GM23338 (cell line): Measurements from ENCODE around the gene TRIM45. TPM values are rescaled to one million over a fixed set of nuclear protein-coding genes. Genes with fewer than 3 reads are reported as not detected.
"Not testable (repeated sequence)": the region's sequence is repeated elsewhere in the genome, so short reads cannot be mapped to it uniquely, and the experiment has no call there.

Source experiments
- ATAC-seq: fragments of 200-7000 bp; cut with Tn5 transposase; 3 replicates; pipeline ENCODE4 v1.9.1; 2020
- DNase-seq: peaks from one replicate; pipeline ENCODE4 v3.0.0-alpha.2; 2015; ENCODE audit warnings: low spot score
- H2AFZ ChIP-seq: fragments of 200-600 bp; sonication (generic); 2 replicates; pipeline ENCODE4 v1.8.0; 2016; ENCODE audit warnings: antibody characterized with exemption, mild to moderate bottlenecking, moderate library complexity
- H3F3A ChIP-seq: fragments of 200-600 bp; sonication (generic); replicated peaks from 2 replicates; pipeline ENCODE4 v1.8.0; 2017; ENCODE audit warnings: antibody characterized with exemption, mixed run types, low read depth
- H3K27ac ChIP-seq: fragments of 200-600 bp; sonication (generic); 2 replicates; pipeline ENCODE4 v1.6.1; 2016; ENCODE audit warnings: low read depth
- H3K27me3 ChIP-seq: fragments of 200-600 bp; sonication (generic); 2 replicates; pipeline ENCODE4 v1.8.0; 2016; ENCODE audit warnings: mild to moderate bottlenecking, mixed run types, moderate library complexity; ENCODE audit not compliant: insufficient read depth
- H3K36me3 ChIP-seq: fragments of 200-600 bp; sonication (generic); 2 replicates; pipeline ENCODE4 v1.8.0; 2016; ENCODE audit warnings: mild to moderate bottlenecking; ENCODE audit not compliant: insufficient read depth
- H3K4me1 ChIP-seq: fragments of 200-600 bp; sonication (generic); 2 replicates; pipeline ENCODE4 v1.8.0; 2016; ENCODE audit warnings: mild to moderate bottlenecking, moderate library complexity; ENCODE audit not compliant: insufficient read depth
- H3K4me2 ChIP-seq: fragments of 200-600 bp; sonication (generic); 2 replicates; pipeline ENCODE4 v1.7.1; 2017; ENCODE audit warnings: mixed run types
- H3K4me3 ChIP-seq: fragments of 200-600 bp; sonication (generic); 2 replicates; pipeline ENCODE4 v1.6.1; 2016; ENCODE audit warnings: mixed run types
- H3K79me2 ChIP-seq: fragments of 200-600 bp; sonication (generic); replicated peaks from 2 replicates; pipeline ENCODE4 v1.8.0; 2017; ENCODE audit warnings: mild to moderate bottlenecking; ENCODE audit not compliant: insufficient read depth
- H3K9me2 ChIP-seq: fragments of 200-600 bp; sonication (generic); 2 replicates; pipeline ENCODE4 v1.8.0; 2017; ENCODE audit not compliant: insufficient read depth
- H4K20me1 ChIP-seq: fragments of 200-600 bp; sonication (generic); replicated peaks from 2 replicates; pipeline ENCODE4 v1.8.0; 2017; ENCODE audit warnings: mild to moderate bottlenecking; ENCODE audit not compliant: insufficient read depth
- H3K27ac Mint-ChIP-seq: 2 replicates; pipeline ENCODE4 v1.8.0; 2020; ENCODE audit warnings: inconsistent platforms, mild to moderate bottlenecking, moderate library complexity, mixed read lengths
- H3K27me3 Mint-ChIP-seq: 3 replicates; pipeline ENCODE4 v1.8.0; 2022; ENCODE audit warnings: low read depth, mild to moderate bottlenecking, moderate library complexity, mixed read lengths, inconsistent platforms; ENCODE audit not compliant: insufficient read depth, poor library complexity
- H3K36me3 Mint-ChIP-seq: 3 replicates; pipeline ENCODE4 v1.8.0; 2021; ENCODE audit warnings: low read depth, mild to moderate bottlenecking, inconsistent platforms, moderate library complexity, mixed read lengths
- H3K4me1 Mint-ChIP-seq: 3 replicates; pipeline ENCODE4 v1.8.0; 2020; ENCODE audit warnings: mild to moderate bottlenecking, inconsistent platforms, mixed read lengths
- H3K4me3 Mint-ChIP-seq: 3 replicates; pipeline ENCODE4 v1.8.0; 2021; ENCODE audit warnings: moderate library complexity, mild to moderate bottlenecking, inconsistent platforms, mixed read lengths
- H3K9me3 Mint-ChIP-seq: 3 replicates; pipeline ENCODE4 v1.8.0; 2020; ENCODE audit warnings: moderate library complexity, mild to moderate bottlenecking, inconsistent platforms, mixed read lengths
- EZH2 ChIP-seq: fragments of 200-600 bp; sonication (generic); IDR thresholded peaks from one replicate; pipeline ENCODE4 v1.8.0; 2017; ENCODE audit warnings: antibody characterized with exemption, mild to moderate bottlenecking, low read depth; ENCODE audit not compliant: unreplicated experiment
- EZH2phosphoT487 ChIP-seq: fragments of 200-600 bp; sonication (generic); IDR thresholded peaks from one replicate; pipeline ENCODE4 v1.8.1; 2018; ENCODE audit warnings: antibody characterized with exemption; ENCODE audit not compliant: unreplicated experiment
- JUNB ChIP-seq: IDR thresholded peaks from one replicate; pipeline ENCODE4 v1.6.1; 2016; ENCODE audit warnings: antibody characterized with exemption; ENCODE audit not compliant: unreplicated experiment
- NANOG ChIP-seq: IDR thresholded peaks from 2 replicates; pipeline ENCODE4 v1.6.1; 2016; ENCODE audit warnings: antibody characterized with exemption, borderline replicate concordance
- POLR2AphosphoS5 ChIP-seq: IDR thresholded peaks from 2 replicates; pipeline ENCODE4 v1.6.1; 2016; ENCODE audit warnings: antibody characterized with exemption, low read depth
- STAT1 ChIP-seq: IDR thresholded peaks from one replicate; pipeline ENCODE4 v1.6.1; 2016; ENCODE audit warnings: antibody characterized with exemption; ENCODE audit not compliant: unreplicated experiment
- ZNF114 ChIP-seq: fragments of 250-450 bp; sonication (Bioruptor Pico); IDR thresholded peaks from 2 replicates; pipeline ENCODE4 v1.5.0; 2020; ENCODE audit warnings: mild to moderate bottlenecking, moderate library complexity
- ZNF331 ChIP-seq: fragments of 250-450 bp; sonication (Bioruptor Pico); IDR thresholded peaks from 2 replicates; pipeline ENCODE4 v1.5.0; 2020; ENCODE audit warnings: low read depth, mild to moderate bottlenecking, moderate library complexity
- polyA plus RNA-seq: library from polyadenylated mRNA; unstranded; fragments of >200 nt; fragmentation: Nextera tagmentation; extraction: Ambion mirVana; gene quantifications from 2 replicates; pipeline ENCODE4 v1.2.1, GENCODE V29; 2016
- total RNA-seq: library from RNA; depleted of rRNA; stranded (reverse); fragments of >200 nt; shearing (Covaris generic); gene quantifications from 2 replicates; pipeline ENCODE4 v1.2.3, GENCODE V29; 2014

Gene TRIM45
- total and polyA plus RNA-seq, 2 experiments from 2014 or later = 8.8 to 15.0 TPM

DNA sequence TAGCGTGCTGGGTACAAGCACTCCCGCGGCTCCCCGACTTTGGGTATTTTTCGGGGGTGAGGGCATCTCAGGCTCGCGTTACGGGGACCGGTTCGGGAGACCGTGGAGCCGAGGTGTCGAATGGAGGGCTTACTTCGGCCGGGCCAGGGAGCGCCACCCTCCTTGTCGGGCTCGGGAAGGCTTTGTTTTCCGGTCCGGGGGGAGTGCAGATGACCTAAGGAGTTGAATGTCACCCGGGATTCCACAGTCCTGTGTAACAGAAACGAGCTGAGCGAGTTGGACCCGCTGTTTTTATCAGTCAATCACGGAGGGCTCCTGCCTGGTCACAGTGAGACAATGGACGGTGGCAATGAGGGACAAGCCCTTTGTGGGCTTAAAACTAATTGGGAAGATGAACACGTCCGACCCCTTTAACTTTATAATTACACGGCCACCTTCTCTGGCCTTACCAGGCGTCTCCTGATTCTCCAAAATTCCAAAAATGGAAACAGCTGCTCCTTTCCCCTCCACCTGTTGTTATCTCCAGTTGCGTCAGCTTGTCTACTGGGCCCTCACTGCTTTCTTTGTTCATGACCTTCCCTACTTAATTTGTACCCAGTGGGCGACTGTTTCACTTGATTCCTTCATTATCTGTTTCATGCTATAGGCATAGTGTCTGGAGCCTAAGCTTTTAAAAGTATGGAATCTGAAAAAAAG, 929 bp upstream of the TRIM45 start:
- Histone ChIP-seq H2AFZ (peak overlapping the region; percentile 79), H3F3A (no peaks in the 10 kb centered on the region), H4K20me1 (no peaks in the 10 kb centered on the region), H3K27me3 (no peaks in the 10 kb centered on the region), H3K27ac (peak overlapping the region; percentile 86; the same call in 1 of the 2 replicates), H3K79me2 (peaks cover 4% of the 10 kb centered on the region; the same call in 1 of the 2 replicates), H3K36me3 (no peaks in the 10 kb centered on the region), H3K4me3 (peak overlapping the region; percentile 77), H3K4me2 (peak overlapping the region; percentile 82), H3K4me1 (peaks cover 12% of the 10 kb centered on the region), H3K9me2 (no peaks in the 10 kb centered on the region)
- Mint-ChIP-seq H3K4me1 (peaks cover 11% of the 10 kb centered on the region), H3K27ac (peak overlapping the region; percentile 94), H3K9me3 (no peaks in the 10 kb centered on the region), H3K27me3 (peaks cover 9% of the 10 kb centered on the region), H3K36me3 (peaks cover 11% of the 10 kb centered on the region; the same call in 2 of the 3 replicates), H3K4me3 (peak overlapping the region; percentile 85)
- ATAC-seq (no peak), DNase-seq (no peak)
- TF ChIP-seq JUNB (no peak), POLR2AphosphoS5 (no peak), ZNF331 (CRISPR knock-in tag) (no peak), STAT1 (no peak), ZNF114 (CRISPR knock-in tag) (no peak)

DNA sequence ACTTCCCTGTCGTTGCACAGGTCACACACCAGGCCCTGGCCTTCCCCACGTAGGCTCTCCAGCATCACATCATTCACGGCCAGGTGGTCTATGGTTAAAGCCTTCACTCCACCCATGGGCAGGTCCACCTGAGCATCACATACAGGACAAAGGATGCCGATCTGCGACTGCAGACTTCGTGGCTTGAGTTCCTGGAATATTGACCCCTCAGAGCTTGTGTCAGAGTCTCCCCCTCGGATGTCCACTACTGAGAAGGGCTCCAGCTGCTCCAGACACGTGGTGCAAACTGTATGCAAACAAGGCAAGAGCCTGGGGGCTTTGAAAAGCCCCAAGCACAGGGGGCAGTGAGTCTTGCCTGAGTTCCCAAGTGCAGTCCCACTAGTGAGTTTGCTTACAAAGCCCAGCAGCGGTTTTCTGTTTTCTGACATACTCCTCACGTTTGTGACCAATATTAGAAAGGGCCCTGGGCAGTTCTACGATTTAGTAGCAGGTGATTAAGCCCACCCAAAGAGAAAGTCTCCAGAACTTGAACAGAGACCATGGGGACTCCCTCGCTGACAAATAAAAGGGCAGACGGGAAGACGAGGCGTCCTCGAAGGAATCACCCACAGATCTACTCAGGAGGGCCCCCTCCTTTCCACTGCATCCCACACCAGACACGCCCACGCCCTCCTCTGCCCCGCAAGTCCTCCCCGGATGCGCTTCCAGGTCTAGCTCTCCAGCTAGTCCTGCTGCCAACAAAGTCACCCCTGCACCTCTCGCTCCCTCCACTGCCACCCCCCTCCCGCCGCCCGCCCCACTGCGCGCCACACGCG, 568 bp downstream of the TRIM45 start:
- ATAC-seq = peak; percentile 50
- H3K79me2 ChIP-seq = peaks cover 4% of the 10 kb centered on the region; the same call in 1 of the 2 replicates
- TF ChIP-seq STAT1 (no peak), EZH2phosphoT487 (no peak), EZH2 (no peak), NANOG (no peak)
- peak overlapping the region; percentile 74 for H3K27ac Mint-ChIP-seq
- H3K9me2 ChIP-seq = no peaks in the 10 kb centered on the region
- H3K36me3 ChIP-seq = peaks cover 7% of the 10 kb centered on the region
- peaks cover 23% of the 10 kb centered on the region for H3K36me3 Mint-ChIP-seq
- H2AFZ ChIP-seq = no peak overlapping the region
- no peaks in the 10 kb centered on the region for H3K27me3 ChIP-seq
- no peaks in the 10 kb centered on the region for H4K20me1 ChIP-seq
- no peaks in the 10 kb centered on the region for H3F3A ChIP-seq
- peak overlapping the region; percentile 85 for H3K4me3 Mint-ChIP-seq
- peaks cover 13% of the 10 kb centered on the region for H3K27me3 Mint-ChIP-seq
- H3K4me1 ChIP-seq = peaks cover 12% of the 10 kb centered on the region
- no peaks in the 10 kb centered on the region for H3K9me3 Mint-ChIP-seq
- H3K27ac ChIP-seq = no peak overlapping the region
- peak overlapping the region; percentile 82 for H3K4me2 ChIP-seq
- peak overlapping the region; percentile 77 for H3K4me3 ChIP-seq
- DNase-seq = peak; percentile 66
- H3K4me1 Mint-ChIP-seq = peaks cover 11% of the 10 kb centered on the region

DNA sequence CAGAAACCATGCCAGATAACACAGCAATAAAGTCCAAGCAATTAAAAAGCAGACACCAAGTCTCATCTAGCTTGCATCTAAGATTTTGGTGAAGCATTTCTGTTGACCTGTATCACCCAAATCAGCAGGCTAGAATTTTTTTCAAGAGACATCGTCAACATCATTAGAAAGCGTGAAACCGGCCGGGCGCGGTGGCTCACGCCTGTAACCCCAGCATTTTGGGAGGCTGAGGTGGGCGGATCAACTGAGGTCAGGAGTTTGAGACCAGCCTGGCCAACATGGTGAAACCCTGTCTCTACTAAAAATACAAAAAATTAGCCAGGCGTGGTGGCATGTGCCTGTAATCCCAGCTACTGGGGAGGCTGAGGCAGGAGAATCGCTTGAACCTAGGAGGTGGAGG, 2.4 kb downstream of the TRIM45 start:
- not testable (repeated sequence) for ATAC-seq, H4K20me1 ChIP-seq, H3K4me3 Mint-ChIP-seq, H3K9me2 ChIP-seq, H3K4me1 ChIP-seq, H3K27ac ChIP-seq, H3K9me3 Mint-ChIP-seq, H2AFZ ChIP-seq, H3K27me3 ChIP-seq, H3K4me2 ChIP-seq, H3K79me2 ChIP-seq, H3F3A ChIP-seq, H3K4me3 ChIP-seq, DNase-seq, H3K27ac Mint-ChIP-seq
- peaks cover 13% of the 10 kb centered on the region for H3K27me3 Mint-ChIP-seq
- H3K36me3 ChIP-seq = peaks cover 17% of the 10 kb centered on the region
- peaks cover 36% of the 10 kb centered on the region for H3K36me3 Mint-ChIP-seq
- peaks cover 11% of the 10 kb centered on the region for H3K4me1 Mint-ChIP-seq
